Right atrium auricular region (tissue), 2 donors: Measurements from ENCODE around the gene NDFIP2. TPM values are rescaled to one million over a fixed set of nuclear protein-coding genes. Genes with fewer than 3 reads are reported as not detected.

Experiments
- DNase-seq: peaks from one replicate; pipeline ENCODE4 v3.0.0-alpha.2; 2019; ENCODE audit warnings: low spot score
- H3K27ac ChIP-seq, 2 donors: fragments of 200-600 bp; sonication (generic); 1 replicate in 1 of 2; 2 replicates in 1 of 2; pipeline ENCODE4 v1.5.1; 2016 to 2019
- H3K27me3 ChIP-seq, 2 donors: fragments of 200-600 bp; sonication (generic); one replicate each; pipeline versions ENCODE4 v1.5.1 to v1.6.0; 2017 to 2019
- H3K36me3 ChIP-seq: fragments of 200-600 bp; sonication (generic); one replicate; pipeline ENCODE4 v1.5.1; 2016
- H3K4me1 ChIP-seq, 2 donors: fragments of 200-600 bp; sonication (generic); one replicate each; pipeline versions ENCODE4 v1.5.1 to v1.6.0; 2017 to 2019
- H3K4me3 ChIP-seq, 2 donors: fragments of 200-600 bp; sonication (generic); 1 replicate in 1 of 2; 2 replicates in 1 of 2; pipeline ENCODE4 v1.5.1; 2017 to 2019; ENCODE audit warnings: mild to moderate bottlenecking in 1 of 2, moderate library complexity in 1 of 2
- H3K9me3 ChIP-seq, 2 donors: fragments of 200-600 bp; sonication (generic); one replicate each; pipeline ENCODE4 v1.5.1; 2019
- CTCF ChIP-seq, 2 donors: fragments of 200-600 bp; sonication (generic); IDR thresholded peaks; one replicate each; pipeline ENCODE4 v1.5.1; 2019; ENCODE audit warnings: antibody characterized with exemption in 2 of 2
- total RNA-seq, 2 donors: library from RNA; depleted of rRNA; stranded (reverse); fragments of >200 nt; gene quantifications; one replicate each; pipeline ENCODE4 v1.1.0, GENCODE V29; 2016

NDFIP2 gene, protein sequence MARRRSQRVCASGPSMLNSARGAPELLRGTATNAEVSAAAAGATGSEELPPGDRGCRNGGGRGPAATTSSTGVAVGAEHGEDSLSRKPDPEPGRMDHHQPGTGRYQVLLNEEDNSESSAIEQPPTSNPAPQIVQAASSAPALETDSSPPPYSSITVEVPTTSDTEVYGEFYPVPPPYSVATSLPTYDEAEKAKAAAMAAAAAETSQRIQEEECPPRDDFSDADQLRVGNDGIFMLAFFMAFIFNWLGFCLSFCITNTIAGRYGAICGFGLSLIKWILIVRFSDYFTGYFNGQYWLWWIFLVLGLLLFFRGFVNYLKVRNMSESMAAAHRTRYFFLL
- total RNA-seq: 10 to 100 TPM; 27.8 to 29.0 TPM

DNA sequence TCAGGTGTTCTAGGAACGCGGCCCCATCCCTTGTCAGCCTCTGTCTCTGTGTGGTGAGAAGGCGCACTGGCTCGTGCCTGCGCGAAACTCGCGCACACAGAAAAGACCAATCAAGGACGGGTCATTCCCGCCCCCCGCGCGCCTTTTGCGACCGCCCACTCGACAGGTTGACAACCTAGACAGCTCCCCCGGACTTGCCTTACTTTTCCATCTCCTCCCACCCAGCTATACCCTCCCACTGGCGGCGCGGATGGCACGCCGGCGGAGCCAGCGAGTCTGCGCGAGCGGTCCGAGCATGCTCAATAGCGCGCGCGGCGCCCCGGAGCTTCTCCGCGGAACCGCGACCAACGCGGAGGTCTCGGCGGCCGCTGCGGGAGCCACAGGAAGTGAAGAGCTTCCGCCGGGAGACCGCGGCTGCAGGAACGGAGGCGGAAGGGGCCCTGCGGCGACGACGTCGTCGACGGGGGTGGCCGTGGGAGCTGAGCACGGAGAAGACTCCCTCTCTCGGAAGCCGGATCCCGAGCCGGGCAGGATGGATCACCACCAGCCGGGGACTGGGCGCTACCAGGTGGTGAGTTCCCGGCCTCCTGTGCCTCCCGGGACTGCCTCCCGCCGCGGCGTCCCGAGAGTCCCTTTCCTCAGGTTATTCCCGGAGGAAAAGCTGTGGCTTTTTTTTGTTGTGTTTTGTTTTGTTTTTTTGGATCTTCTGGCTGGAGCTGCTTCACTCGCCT lies at the start of gene NDFIP2:
Gene NDFIP2, plus strand, starts transcription at position 202 of the 731 bp plus-strand sequence. Its CDS starts 49 bp downstream, at position 251.
- no peak for TF ChIP-seq CTCF (IDR thresholded peaks at IDR 0.05)
- Histone ChIP-seq H3K27me3 (no peaks in the 10 kb centered on the region), H3K9me3 (no peaks in the 10 kb centered on the region), H3K4me3 (peak within 1 kb of the TSS; percentile 71 to 78), H3K27ac (peak within 1 kb of the TSS; percentile 82 to 83), H3K4me1 (peaks cover 0 to 39% of the 10 kb centered on the region in 2 donors), H3K36me3 (no peaks in the 10 kb centered on the region)
- DNase-seq: peak; percentile 80

GRCh38 chr13:79432086-79432485 lies 48.9 kb upstream of the NDFIP2 start:
- Histone ChIP-seq H3K4me1 (no peaks in the 10 kb centered on the region), H3K9me3 (no peaks in the 10 kb centered on the region), H3K27me3 (no peaks in the 10 kb centered on the region), H3K4me3 (no peak overlapping the region), H3K36me3 (no peaks in the 10 kb centered on the region), H3K27ac (no peak overlapping the region)
- DNase-seq: no peak
- TF ChIP-seq CTCF (IDR thresholded peaks at IDR 0.05): no peak

DNA sequence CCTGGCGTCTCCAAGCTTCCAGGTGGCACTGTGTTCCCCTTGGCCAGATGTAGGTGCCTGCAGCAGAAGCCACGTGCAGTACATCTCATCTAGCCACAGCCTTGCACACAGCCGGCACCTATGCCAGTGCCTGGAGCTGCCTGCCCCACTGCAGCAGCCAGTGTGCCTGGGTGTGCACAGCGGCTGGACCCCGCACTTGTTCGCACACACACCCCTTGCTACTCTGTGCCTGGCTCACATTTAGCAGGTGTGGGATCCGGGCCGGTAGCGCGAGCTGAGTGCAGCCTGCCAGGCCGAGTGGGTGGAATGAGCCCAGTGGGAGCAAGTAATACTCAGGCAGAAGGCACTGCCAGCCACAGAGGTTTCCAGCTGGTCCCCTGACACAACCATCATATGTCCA lies 48.0 kb upstream of the NDFIP2 start:
- Histone ChIP-seq H3K4me1 (no peaks in the 10 kb centered on the region), H3K4me3 (no peak overlapping the region), H3K27me3 (no peaks in the 10 kb centered on the region), H3K36me3 (no peaks in the 10 kb centered on the region), H3K9me3 (no peaks in the 10 kb centered on the region), H3K27ac (no peak overlapping the region)
- no peak for DNase-seq
- no peak for TF ChIP-seq CTCF (IDR thresholded peaks at IDR 0.05)

DNA sequence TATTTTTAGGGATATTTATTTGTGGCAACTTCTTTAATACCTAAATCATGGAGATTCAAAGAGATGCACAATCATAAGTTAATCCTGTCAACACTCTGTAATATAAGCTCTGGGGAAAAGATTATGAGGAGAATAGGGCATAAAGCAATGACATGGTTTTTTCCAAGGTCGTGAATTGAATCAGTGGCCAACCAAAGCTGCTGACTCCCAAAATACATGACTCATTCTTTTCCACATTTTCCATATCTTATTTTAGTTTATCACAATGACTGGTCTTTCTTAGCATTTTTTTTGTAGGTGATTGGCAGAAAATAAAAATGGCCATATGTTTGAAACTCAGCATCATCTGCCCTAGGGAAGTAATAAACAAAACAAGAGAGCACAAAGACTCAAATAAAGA lies 46.4 kb upstream of the NDFIP2 start:
- H3K27me3 ChIP-seq: no peaks in the 10 kb centered on the region
- H3K27ac ChIP-seq: no peak overlapping the region
- no peak for TF ChIP-seq CTCF (IDR thresholded peaks at IDR 0.05)
- no peaks in the 10 kb centered on the region for H3K4me1 ChIP-seq
- no peak overlapping the region for H3K4me3 ChIP-seq
- no peak for DNase-seq
- H3K9me3 ChIP-seq: no peaks in the 10 kb centered on the region
- no peaks in the 10 kb centered on the region for H3K36me3 ChIP-seq

- no peaks in the 10 kb centered on the region for H3K9me3 ChIP-seq
- DNase-seq: no peak
- H3K36me3 ChIP-seq: no peaks in the 10 kb centered on the region
- no peak overlapping the region for H3K27ac ChIP-seq
- TF ChIP-seq CTCF (IDR thresholded peaks at IDR 0.05): no peak
- no peak overlapping the region for H3K4me3 ChIP-seq
- H3K4me1 ChIP-seq: no peaks in the 10 kb centered on the region
- no peaks in the 10 kb centered on the region for H3K27me3 ChIP-seq
Measured at GRCh38 chr13:79435561-79435990, 45.4 kb upstream of the NDFIP2 start.
